Left forelimb (tissue), 1 donor: ENCODE data around the gene TUBAL3.
"Not testable (repeated sequence)": the region's sequence is repeated elsewhere in the genome, so short reads cannot be mapped to it uniquely, and the experiment has no call there.

ENCODE experiments used
- DNase-seq: peaks from one replicate; pipeline ENCODE4 v3.0.0-alpha.2; 2018; ENCODE audit warnings: low spot score

TUBAL3 gene

DNA sequence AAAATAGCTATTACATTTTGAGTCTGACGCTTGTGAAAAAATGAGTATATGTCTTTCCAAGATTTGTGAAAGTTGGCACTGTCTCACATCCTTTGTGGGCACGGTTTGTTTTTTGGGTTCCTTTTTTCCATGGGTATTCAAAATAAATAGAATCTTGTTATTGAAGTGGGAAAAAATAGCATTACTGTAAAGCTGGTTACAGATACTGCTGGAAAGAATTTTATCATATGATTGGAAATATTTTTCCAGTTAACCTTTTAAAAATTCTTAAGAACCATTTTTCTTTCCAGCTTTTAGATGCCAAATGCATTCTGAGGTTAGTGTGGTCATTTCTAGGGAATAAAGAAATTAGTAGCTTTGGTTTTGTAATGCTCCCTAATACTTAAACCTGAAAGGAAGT lies 19.1 kb upstream of the TUBAL3 start:
- no peak for DNase-seq

- DNase-seq: no peak
Measured at GRCh38 chr10:5419466-5420094, 15.0 kb upstream of the TUBAL3 start.

- DNase-seq: no peak
Measured at GRCh38 chr10:5418584-5418983, 14.0 kb upstream of the TUBAL3 start.

GRCh38 chr10:5416981-5417380 lies 12.4 kb upstream of the TUBAL3 start:
- no peak for DNase-seq

GRCh38 chr10:5413012-5413938 lies 8.6 kb upstream of the TUBAL3 start:
- DNase-seq: no peak

DNA sequence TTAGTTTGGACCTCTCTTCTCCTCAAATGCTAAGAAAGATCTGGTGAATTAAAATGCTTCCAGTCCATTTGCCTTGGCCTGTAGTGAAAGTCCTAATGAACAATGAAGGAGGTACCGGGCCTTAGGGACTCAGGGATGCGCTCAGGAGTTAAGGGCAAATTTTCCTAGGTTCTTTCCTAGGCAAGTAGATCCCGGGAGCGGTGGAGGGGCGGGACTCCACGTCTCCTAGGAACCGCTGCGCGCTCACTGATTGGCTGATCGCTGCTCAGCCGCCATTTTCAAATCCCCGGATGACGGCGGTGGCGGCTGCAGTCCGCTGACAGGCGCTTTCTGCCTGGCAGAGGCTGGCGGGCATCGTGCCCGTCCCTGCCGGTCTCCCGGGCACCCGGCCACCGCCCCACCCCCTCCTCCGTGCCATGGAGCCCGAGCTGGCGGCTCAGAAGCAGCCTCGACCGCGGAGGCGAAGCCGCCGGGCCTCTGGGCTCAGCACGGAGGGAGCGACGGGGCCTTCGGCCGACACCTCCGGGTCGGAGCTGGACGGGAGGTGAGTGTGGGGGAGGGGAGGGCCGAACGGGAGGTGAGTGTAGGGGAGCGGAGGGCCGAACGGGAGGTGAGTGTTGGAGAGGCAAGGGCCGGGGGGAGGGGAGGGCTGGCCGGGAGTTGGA lies 7.8 kb upstream of the TUBAL3 start, which contains the start of gene NET1:
Gene NET1 (plus strand): TSS at position 281 of the 665 bp plus-strand sequence. CDS start 136 bp downstream, at position 417.
- DNase-seq: peak; percentile 93

DNA sequence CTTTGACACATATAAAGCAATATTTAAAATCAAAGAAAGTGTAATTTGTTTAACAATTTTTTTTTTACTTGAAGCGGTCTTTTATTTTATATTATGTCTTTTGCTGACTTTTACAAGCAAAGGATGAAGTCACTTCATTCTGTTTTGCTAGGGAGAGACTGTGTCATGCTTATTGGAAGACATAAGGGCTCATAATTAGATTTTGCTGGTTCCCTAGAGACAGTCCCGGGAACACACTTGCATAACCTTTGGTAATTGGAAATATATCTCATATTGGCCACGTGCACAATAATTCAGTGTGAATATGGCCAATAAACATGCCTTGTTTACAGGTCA lies 7.3 kb upstream of the TUBAL3 start:
- no peak for DNase-seq

DNA sequence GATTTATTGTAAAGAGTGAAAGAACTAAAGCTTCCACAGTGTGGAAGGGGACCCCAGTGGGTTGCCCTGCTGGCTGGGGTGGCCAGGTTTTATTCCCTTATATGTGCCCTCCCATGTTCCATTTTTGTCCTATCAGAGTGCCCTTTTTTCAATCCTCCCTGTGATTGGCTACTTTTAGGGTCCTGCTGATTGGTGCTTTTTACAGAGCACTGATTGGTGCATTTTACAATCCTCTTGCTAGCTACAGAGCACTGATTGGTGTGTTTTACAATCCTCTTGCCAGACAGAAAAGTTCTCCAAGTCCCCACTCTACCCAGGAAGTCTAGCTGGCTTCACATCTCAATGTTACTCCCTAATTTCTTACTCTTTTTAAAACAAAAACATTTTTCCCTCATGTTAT lies 6.2 kb upstream of the TUBAL3 start:
- DNase-seq: not testable (repeated sequence)

DNA sequence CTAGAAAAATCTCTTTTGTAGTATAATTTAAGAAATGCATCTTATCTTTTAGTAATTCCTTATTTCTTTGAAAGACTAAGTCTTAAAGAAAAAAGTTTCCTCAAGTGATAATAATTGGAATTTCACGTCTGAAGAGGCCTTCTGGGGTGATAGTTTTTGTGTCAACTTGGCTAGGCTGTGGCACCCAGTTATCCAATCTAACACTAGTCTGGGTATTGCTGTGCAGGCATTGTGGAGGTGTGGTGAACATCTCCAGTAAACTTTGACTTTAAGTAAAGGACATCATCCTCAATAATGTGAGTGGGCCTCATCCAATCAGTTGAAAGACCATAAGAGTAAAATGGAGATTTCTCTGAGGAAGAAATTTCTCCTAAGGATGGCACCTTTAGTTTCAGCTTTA lies 2.3 kb upstream of the TUBAL3 start:
- no peak for DNase-seq

DNA sequence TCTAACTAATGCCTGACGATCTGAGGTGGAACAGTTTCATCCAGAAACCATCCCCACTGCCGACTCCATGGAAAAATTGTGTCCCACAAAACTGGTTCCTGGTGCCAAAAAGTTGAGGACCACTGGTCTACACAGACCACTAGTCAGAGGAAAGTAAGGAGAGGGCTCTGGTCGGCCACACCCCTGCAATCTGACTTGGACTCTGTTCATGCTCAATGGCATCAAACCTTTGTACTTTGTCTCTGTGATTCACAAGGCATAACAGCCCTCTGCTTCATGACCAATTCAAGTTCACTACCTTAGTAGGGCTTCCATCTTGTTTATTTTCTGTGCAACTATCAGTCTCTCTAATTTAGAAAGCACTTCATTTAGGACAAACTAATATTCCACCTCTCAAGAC lies 1.8 kb downstream of the TUBAL3 start:
- DNase-seq: no peak

- DNase-seq: no peak
Measured at GRCh38 chr10:5400468-5401240, 4.0 kb downstream of the TUBAL3 start.

GRCh38 chr10:5399332-5399731 lies 5.3 kb downstream of the TUBAL3 start:
- no peak for DNase-seq

- DNase-seq: no peak
Measured at GRCh38 chr10:5396556-5397300, 7.9 kb downstream of the TUBAL3 start.

DNA sequence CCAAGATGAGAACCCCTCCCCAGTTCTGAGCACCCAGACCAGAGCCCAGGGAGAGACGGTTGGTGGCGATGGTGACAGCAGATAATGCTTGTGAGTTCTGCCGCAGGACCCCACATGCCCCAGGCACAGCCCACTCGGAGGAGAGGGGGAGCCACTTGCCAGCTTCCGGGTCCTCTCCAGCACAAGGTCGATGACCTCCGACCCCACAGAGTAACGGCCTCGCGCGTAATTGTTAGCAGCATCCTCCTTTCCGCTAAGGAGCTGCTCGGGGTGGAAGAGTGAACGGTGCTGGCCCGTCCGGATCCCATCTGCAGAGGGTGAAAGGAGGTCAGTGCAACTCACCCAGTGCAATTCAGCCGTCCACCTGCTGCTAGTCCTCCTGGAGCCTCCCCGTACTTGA lies 9.5 kb downstream of the TUBAL3 start:
- no peak for DNase-seq

GRCh38 chr10:5393529-5393928 lies 11.1 kb downstream of the TUBAL3 start:
- no peak for DNase-seq

DNA sequence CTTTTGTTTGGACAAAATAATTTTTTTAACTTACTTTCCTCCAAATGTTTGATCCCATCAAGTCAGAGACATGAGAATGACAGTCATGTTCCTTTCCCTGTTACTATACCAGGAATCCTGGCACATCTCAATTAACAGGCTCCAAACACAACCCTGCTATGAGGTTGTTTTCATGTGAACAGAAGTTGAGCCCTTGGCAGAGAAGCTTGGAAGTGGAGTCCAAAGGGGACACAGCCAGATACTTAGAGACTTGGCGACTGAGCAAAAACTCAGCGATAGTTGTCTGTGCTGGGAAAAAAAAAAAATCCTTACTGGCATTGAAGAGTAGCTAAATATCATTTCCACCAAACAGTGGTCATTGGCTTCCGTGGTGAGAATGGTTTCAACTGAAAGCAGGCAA lies 12.8 kb downstream of the TUBAL3 start:
- no peak for DNase-seq

DNA sequence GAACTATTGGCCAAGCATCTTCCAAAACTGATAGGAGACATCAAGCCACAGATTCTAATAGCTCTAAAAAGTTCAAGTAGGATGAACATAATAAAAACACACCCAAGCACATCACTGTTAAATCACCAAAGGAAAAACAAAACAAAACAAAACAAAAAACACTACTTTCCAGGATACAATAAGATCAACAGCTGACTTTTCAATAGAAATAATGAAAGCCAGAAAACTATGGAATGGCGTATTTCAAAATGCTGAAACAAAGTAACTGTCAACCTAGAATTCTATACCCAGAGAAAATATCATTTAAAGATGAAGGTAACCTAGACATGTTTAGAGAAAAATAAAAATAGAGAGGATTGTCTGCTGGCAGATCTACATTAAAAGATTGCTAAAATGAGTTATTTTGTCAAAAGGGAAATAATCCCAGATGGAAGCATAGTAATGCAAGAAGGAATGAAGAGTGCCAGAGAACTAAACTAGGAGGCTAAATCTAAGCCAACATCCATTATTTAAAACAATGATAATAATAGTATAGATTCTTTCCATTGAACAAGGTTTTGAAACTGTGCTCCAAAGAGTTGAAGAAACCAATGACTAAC lies 13.9 kb downstream of the TUBAL3 start:
- DNase-seq: no peak

DNA sequence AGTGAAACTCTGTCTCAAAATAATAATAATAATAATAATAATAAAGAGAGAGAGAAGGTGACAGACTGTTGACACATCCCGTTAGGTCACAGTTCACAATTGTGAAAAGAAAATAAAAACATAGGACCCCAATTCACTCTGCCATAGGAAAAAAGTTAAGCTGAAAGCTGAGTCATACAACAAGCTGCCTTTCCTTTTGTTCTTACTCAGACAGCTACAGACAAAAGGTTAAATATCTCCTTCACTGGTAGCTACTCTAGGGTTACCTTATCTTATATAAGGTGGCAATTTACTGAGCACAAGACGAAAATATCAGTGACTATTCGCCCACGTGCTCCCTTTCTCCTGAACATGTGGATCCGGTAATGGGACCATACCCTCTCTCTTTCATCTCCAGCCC lies 17.5 kb downstream of the TUBAL3 start:
- DNase-seq: no peak

DNA sequence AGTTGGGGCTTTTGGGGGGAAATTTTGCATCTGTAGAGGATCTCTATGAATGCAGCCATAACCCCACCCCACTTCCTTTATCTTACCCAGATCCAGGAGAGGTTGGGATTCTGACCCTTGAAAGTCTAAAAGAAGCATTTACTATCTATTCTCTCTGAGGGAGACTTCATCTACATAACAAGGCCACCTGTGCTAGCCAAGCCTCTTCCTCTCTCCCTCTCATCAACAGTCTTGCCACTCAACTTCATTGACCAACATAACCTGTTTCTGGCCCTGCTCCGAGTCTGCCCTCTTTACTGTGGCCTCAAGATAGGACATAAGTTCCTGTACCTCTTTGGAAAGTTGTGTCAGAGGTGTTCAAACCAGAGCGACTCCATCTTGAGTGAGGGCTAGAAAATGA lies 19.4 kb downstream of the TUBAL3 start:
- DNase-seq: no peak

GRCh38 chr10:5381187-5381586 lies 23.4 kb downstream of the TUBAL3 start:
- no peak for DNase-seq

- DNase-seq: not testable (repeated sequence)
Measured at GRCh38 chr10:5380395-5380794, 24.2 kb downstream of the TUBAL3 start.
